Measurements from ENCODE around the gene MR1. TPM values are rescaled to one million over a fixed set of nuclear protein-coding genes. Genes with fewer than 3 reads are reported as not detected.

MR1 gene
- total and polyA plus RNA-seq, 12 donors = 3.9 to 36.1 (median 26.1) TPM

GRCh38 chr1:181061891-181062835 is 28.4 kb downstream of the MR1 start:
- no peak overlapping the region for H3K4me3 ChIP-seq
- no peaks in the 10 kb centered on the region for H3K27me3 ChIP-seq
- TF ChIP-seq POLR2A (IDR thresholded peaks at IDR 0.05) = no peak
- TF ChIP-seq, protein P1, sequence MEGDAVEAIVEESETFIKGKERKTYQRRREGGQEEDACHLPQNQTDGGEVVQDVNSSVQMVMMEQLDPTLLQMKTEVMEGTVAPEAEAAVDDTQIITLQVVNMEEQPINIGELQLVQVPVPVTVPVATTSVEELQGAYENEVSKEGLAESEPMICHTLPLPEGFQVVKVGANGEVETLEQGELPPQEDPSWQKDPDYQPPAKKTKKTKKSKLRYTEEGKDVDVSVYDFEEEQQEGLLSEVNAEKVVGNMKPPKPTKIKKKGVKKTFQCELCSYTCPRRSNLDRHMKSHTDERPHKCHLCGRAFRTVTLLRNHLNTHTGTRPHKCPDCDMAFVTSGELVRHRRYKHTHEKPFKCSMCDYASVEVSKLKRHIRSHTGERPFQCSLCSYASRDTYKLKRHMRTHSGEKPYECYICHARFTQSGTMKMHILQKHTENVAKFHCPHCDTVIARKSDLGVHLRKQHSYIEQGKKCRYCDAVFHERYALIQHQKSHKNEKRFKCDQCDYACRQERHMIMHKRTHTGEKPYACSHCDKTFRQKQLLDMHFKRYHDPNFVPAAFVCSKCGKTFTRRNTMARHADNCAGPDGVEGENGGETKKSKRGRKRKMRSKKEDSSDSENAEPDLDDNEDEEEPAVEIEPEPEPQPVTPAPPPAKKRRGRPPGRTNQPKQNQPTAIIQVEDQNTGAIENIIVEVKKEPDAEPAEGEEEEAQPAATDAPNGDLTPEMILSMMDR (IDR thresholded peaks at IDR 0.05) = no peak
- no peaks in the 10 kb centered on the region for H3K9me3 ChIP-seq (replicated peaks in 1 of 3)
- intact Hi-C loops (cut with DNase I) = no loop called here
- peak in 2 of 7 donors; percentile 24 to 27 for DNase-seq
- peak overlapping the region in 1 of 5 donors; percentile 68 for H3K27ac ChIP-seq
- 72 to 79% (median 73%) methylated on average over 14 to 15 of the region's 15 CpGs for WGBS, 4 donors
- H3K4me1 ChIP-seq (replicated peaks in 1 of 2) = peaks cover 0 to 5% of the 10 kb centered on the region in 2 donors
- H3K36me3 ChIP-seq (replicated peaks in 1 of 2) = no peaks in the 10 kb centered on the region

DNA sequence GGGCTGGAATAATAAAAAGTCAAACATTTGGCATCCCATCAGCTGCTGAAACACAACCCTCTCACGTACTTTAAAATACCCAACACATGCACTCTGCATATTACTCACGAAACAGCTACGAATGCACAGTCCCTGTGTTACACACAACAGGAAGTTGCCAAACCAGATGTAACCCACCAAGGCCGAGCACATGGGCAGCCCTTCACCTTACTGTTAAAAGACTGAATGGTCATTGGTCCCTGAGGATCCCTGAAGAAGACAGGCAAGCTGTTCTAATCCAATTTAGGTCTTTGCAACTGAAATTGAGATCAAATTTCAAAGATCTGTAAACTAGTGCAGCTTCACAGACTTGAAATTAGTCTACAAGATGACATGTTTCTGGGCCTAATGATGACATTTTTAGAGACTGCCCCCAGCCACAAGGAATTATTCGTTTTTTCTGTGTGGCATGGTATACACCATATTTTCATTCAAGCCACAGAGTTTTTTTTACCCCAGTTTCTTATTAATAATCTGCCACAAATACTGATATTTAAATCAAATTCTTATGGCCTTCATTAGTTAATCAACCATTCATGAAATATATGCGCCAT is 29.1 kb downstream of the MR1 start:
- intact Hi-C loops (cut with DNase I) = no loop called here
- peak overlapping the region in 1 of 5 donors; percentile 68 for H3K27ac ChIP-seq
- WGBS, 4 donors = 55 to 69% (median 62%) methylated on average over 6 of the region's 6 CpGs
- H3K27me3 ChIP-seq = no peaks in the 10 kb centered on the region
- no peaks in the 10 kb centered on the region for H3K36me3 ChIP-seq (replicated peaks in 1 of 2)
- peaks cover 0 to 5% of the 10 kb centered on the region in 2 donors for H3K4me1 ChIP-seq (replicated peaks in 1 of 2)
- H3K9me3 ChIP-seq (replicated peaks in 1 of 3) = no peaks in the 10 kb centered on the region
- peak in 1 of 7 donors; percentile 14 for DNase-seq
- TF ChIP-seq POLR2A (IDR thresholded peaks at IDR 0.05) = no peak
- TF ChIP-seq, protein P1 (IDR thresholded peaks at IDR 0.05) = no peak
- no peak overlapping the region for H3K4me3 ChIP-seq

DNA sequence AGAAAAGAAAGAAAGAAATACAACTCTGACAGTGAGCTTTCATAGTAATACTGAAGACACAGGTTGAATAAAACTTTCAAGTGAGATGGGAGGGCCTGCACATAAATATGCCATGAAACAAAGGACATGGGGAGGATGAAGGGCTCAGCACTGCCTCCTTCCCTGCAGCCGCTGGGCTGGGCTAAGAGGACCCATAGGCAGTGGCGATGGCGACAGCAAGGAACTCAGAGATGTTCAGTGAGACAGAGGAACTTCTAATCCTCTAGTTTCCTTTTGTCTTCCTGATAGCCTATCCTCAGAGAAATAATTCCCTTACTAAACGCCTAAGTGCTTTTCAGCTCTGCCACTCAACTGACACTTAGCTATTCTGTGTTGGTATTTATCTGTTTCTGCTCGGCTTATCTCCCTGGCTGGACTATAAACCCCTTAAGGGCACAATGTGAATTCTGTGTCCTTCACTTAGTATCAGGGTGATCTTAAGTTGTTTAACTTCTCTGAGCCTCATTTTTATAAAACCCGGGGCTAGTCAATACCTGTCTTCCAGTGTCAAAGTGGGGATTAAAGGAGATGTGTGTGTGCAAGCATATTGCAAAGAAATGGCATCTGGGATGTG is 30.3 kb downstream of the MR1 start:
- TF ChIP-seq, protein P1 (IDR thresholded peaks at IDR 0.05) = no peak
- TF ChIP-seq POLR2A (IDR thresholded peaks at IDR 0.05) = no peak
- WGBS, 4 donors = 43 to 60% (median 54%) methylated on average over 6 of the region's 6 CpGs
- H3K4me1 ChIP-seq (replicated peaks in 1 of 2) = peaks cover 0 to 5% of the 10 kb centered on the region in 2 donors

GRCh38 chr1:181064702-181065101 is 30.9 kb downstream of the MR1 start:
- H3K9me3 ChIP-seq (replicated peaks in 1 of 3) = no peaks in the 10 kb centered on the region
- peaks cover 0 to 5% of the 10 kb centered on the region in 2 donors for H3K4me1 ChIP-seq (replicated peaks in 1 of 2)
- TF ChIP-seq, protein P1 (IDR thresholded peaks at IDR 0.05) = no peak
- TF ChIP-seq POLR2A (IDR thresholded peaks at IDR 0.05) = no peak
- no peak for DNase-seq
- no peaks in the 10 kb centered on the region for H3K27me3 ChIP-seq
- H3K36me3 ChIP-seq (replicated peaks in 1 of 2) = no peaks in the 10 kb centered on the region
- no peak overlapping the region for H3K27ac ChIP-seq
- no peak overlapping the region for H3K4me3 ChIP-seq
- intact Hi-C loops (cut with DNase I) = no loop called here
- 52 to 70% (median 56%) methylated on average over 1 of the region's 1 CpG for WGBS, 4 donors

More for the DNA sequence above, 30.3 kb downstream of the MR1 start:
- Histone ChIP-seq H3K27ac (no peak overlapping the region), H3K9me3 (replicated peaks in 1 of 3) (no peaks in the 10 kb centered on the region), H3K27me3 (no peaks in the 10 kb centered on the region), H3K4me3 (no peak overlapping the region), H3K36me3 (replicated peaks in 1 of 2) (no peaks in the 10 kb centered on the region)
- peak in 1 of 7 donors; percentile 8 for DNase-seq
- intact Hi-C loops (cut with DNase I) = no loop called here
